ENCODE data around the gene IZUMO1.
A peak's percentile ranks its signal among the peaks of the same experiment; 100 is the strongest.
"Not testable (repeated sequence)": the region's sequence is repeated elsewhere in the genome, so short reads cannot be mapped to it uniquely, and the experiment has no call there.

Gene IZUMO1

GRCh38 chr19:48746738-48747575 is at the start of gene IZUMO1:
TSS of gene IZUMO1 (minus strand) at chr19:48746909. CDS start at chr19:48745859, 1,050 bp downstream.
- DNase-seq (ENCODE audit: low spot score), result peak; percentile 87

- no peak for DNase-seq (ENCODE audit: low spot score)
These were observed 49.0 kb upstream of the IZUMO1 start for GRCh38 chr19:48795685-48796070.

GRCh38 chr19:48795055-48795684 is 48.5 kb upstream of the IZUMO1 start:
- peak; percentile 94 for DNase-seq (ENCODE audit: low spot score)

- no peak for DNase-seq (ENCODE audit: low spot score)
These were observed 47.6 kb upstream of the IZUMO1 start for GRCh38 chr19:48794291-48794690.

GRCh38 chr19:48793271-48793670 is 46.6 kb upstream of the IZUMO1 start:
- DNase-seq (ENCODE audit: low spot score), result no peak

- DNase-seq (ENCODE audit: low spot score), result not testable (repeated sequence)
These were observed 40.6 kb upstream of the IZUMO1 start for GRCh38 chr19:48787331-48787730.

GRCh38 chr19:48786422-48786821 is 39.7 kb upstream of the IZUMO1 start:
- DNase-seq (ENCODE audit: low spot score), result not testable (repeated sequence)

- no peak for DNase-seq (ENCODE audit: low spot score)
These were observed 37.8 kb upstream of the IZUMO1 start for GRCh38 chr19:48784527-48784926.

- DNase-seq (ENCODE audit: low spot score), result no peak
These were observed 34.1 kb upstream of the IZUMO1 start for GRCh38 chr19:48780631-48781391.

GRCh38 chr19:48779636-48780035 is 32.9 kb upstream of the IZUMO1 start:
- no peak for DNase-seq (ENCODE audit: low spot score)

- no peak for DNase-seq (ENCODE audit: low spot score)
These were observed 31.0 kb upstream of the IZUMO1 start for GRCh38 chr19:48777720-48778119.

GRCh38 chr19:48777139-48777538 is 30.4 kb upstream of the IZUMO1 start:
- DNase-seq (ENCODE audit: low spot score), result no peak

GRCh38 chr19:48772503-48772953 is 25.8 kb upstream of the IZUMO1 start:
- DNase-seq (ENCODE audit: low spot score), result no peak

GRCh38 chr19:48770734-48771472 is 24.2 kb upstream of the IZUMO1 start:
- DNase-seq (ENCODE audit: low spot score), result no peak

GRCh38 chr19:48770266-48770665 is 23.6 kb upstream of the IZUMO1 start:
- DNase-seq (ENCODE audit: low spot score), result no peak

GRCh38 chr19:48768994-48769713 is 22.4 kb upstream of the IZUMO1 start:
- DNase-seq (ENCODE audit: low spot score), result no peak

GRCh38 chr19:48768171-48768753 is 21.6 kb upstream of the IZUMO1 start:
- not testable (repeated sequence) for DNase-seq (ENCODE audit: low spot score)

- DNase-seq (ENCODE audit: low spot score), result not testable (repeated sequence)
These were observed 19.1 kb upstream of the IZUMO1 start for GRCh38 chr19:48765816-48766215.

GRCh38 chr19:48760504-48761205 is 13.9 kb upstream of the IZUMO1 start:
- no peak for DNase-seq (ENCODE audit: low spot score)

GRCh38 chr19:48757741-48758144 is 11.0 kb upstream of the IZUMO1 start:
- no peak for DNase-seq (ENCODE audit: low spot score)
